Liver (tissue), 3 donors: ENCODE measurements around the gene TRDN.

Source experiments
- RXRA ChIP-seq, 2 donors: IDR thresholded peaks; 2 replicates each; pipeline ENCODE4 v1.6.1; 2017 to 2018; ENCODE audit warnings: antibody characterized with exemption in 2 of 2, mild to moderate bottlenecking in 1 of 2
- TF ChIP-seq, protein P1 (sequence below): fragments of 150-350 bp; IDR thresholded peaks from 2 replicates; pipeline ENCODE4 v1.5.1; 2017; ENCODE audit warnings: improper control_type of control experiment, low read depth, low read length; ENCODE audit not compliant: missing input control
- TF ChIP-seq, protein P2 (sequence below): IDR thresholded peaks from 2 replicates; pipeline ENCODE4 v1.6.1; 2016; ENCODE audit warnings: antibody characterized with exemption, mild to moderate bottlenecking
- donor health status: healthy.
- donor health status: healthy.

DNA sequence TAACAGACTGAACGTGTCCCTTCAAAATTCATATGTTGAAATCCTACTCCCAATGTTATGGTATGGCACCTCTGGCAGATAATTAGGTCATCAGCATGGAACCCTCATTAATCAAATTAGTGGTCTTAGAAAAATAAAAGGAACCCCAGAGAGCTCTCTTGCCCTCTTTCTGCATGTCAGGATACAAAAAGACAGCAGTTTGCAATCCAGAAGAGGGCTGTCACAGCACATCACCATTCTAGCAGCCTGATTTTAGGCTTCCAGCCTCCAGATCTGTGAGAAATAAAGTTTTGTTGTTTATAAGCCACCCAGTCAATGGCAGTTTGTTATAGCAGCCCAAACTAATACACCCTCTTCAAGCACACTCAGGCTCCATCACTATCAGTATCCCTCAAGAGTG lies 292.9 kb downstream of the TRDN start:
- TF ChIP-seq, protein P1, sequence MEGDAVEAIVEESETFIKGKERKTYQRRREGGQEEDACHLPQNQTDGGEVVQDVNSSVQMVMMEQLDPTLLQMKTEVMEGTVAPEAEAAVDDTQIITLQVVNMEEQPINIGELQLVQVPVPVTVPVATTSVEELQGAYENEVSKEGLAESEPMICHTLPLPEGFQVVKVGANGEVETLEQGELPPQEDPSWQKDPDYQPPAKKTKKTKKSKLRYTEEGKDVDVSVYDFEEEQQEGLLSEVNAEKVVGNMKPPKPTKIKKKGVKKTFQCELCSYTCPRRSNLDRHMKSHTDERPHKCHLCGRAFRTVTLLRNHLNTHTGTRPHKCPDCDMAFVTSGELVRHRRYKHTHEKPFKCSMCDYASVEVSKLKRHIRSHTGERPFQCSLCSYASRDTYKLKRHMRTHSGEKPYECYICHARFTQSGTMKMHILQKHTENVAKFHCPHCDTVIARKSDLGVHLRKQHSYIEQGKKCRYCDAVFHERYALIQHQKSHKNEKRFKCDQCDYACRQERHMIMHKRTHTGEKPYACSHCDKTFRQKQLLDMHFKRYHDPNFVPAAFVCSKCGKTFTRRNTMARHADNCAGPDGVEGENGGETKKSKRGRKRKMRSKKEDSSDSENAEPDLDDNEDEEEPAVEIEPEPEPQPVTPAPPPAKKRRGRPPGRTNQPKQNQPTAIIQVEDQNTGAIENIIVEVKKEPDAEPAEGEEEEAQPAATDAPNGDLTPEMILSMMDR, result no peak
- no peak for TF ChIP-seq RXRA (IDR thresholded peaks at IDR 0.05)
- TF ChIP-seq, protein P2, sequence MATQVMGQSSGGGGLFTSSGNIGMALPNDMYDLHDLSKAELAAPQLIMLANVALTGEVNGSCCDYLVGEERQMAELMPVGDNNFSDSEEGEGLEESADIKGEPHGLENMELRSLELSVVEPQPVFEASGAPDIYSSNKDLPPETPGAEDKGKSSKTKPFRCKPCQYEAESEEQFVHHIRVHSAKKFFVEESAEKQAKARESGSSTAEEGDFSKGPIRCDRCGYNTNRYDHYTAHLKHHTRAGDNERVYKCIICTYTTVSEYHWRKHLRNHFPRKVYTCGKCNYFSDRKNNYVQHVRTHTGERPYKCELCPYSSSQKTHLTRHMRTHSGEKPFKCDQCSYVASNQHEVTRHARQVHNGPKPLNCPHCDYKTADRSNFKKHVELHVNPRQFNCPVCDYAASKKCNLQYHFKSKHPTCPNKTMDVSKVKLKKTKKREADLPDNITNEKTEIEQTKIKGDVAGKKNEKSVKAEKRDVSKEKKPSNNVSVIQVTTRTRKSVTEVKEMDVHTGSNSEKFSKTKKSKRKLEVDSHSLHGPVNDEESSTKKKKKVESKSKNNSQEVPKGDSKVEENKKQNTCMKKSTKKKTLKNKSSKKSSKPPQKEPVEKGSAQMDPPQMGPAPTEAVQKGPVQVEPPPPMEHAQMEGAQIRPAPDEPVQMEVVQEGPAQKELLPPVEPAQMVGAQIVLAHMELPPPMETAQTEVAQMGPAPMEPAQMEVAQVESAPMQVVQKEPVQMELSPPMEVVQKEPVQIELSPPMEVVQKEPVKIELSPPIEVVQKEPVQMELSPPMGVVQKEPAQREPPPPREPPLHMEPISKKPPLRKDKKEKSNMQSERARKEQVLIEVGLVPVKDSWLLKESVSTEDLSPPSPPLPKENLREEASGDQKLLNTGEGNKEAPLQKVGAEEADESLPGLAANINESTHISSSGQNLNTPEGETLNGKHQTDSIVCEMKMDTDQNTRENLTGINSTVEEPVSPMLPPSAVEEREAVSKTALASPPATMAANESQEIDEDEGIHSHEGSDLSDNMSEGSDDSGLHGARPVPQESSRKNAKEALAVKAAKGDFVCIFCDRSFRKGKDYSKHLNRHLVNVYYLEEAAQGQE, result no peak
